GM13976 (cell line): ENCODE data around the gene PPP1R12B.
"Not testable (repeated sequence)": the region's sequence is repeated elsewhere in the genome, so short reads cannot be mapped to it uniquely, and the experiment has no call there.

Source experiments
- DNase-seq: peaks from one replicate; pipeline ENCODE4 v3.0.0; 2012; ENCODE audit warnings: low spot score
- CTCF ChIP-seq: IDR thresholded peaks from 2 replicates; pipeline ENCODE4 v1.5.1; 2012; ENCODE audit warnings: borderline replicate concordance, mild to moderate bottlenecking; ENCODE audit not compliant: insufficient read depth; ENCODE audit errors: extremely low read depth, missing control alignments, control extremely low read depth
- in situ Hi-C: fragments of 300-500 bp; cut with MboI; formaldehyde crosslinking; loops from one replicate; pipeline ENCODE4 v1.12.0; 2022; ENCODE audit warnings: low sequenced_read_pairs, mixed read lengths, inconsistent platforms; ENCODE audit not compliant: unreplicated experiment

Gene PPP1R12B

DNA sequence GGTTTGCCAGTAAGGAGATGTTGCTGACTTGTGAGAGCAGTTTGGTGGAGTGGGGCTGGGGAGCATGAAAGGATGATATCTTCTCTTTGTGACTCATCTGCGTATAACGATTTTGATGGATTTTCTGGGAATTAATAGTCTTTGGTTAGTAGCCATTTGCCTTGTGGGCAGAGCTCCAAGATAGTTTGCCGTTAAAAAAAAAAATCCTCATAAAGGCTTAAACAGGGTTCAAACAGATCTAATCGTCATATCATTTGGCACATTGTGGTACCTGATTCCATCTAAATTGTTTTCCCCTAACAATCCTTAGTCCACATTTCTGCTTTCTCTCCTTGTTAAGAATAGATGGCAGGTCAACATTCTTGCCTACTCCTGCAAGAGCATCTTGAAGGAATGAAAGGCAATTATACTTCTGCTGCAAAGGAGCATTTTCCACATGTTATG, 168.0 kb downstream of the PPP1R12B start:
- in situ Hi-C loops = no loop called here
- DNase-seq = no peak
- TF ChIP-seq CTCF = no peak

- in situ Hi-C loops, DNase-seq: not testable (repeated sequence)
Measured at GRCh38 chr1:202517146-202517545, 168.6 kb downstream of the PPP1R12B start.

DNA sequence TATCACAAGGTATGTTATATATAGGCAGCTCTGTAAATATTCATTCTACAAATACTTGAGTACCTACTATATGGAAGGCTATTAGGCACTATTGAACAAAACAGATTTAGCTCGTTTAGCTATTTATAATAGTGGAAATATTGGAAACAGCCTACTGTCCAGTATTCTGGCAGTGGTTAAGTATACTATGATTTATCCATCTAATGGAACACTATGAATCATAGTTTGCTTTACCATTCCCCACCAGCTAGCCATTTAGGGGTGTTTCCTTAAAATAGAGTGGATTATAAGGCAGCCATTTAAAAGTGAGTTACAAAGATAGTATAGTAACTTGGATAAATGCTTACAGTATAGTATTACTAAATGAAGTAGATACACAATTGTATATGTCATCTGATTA, 169.7 kb downstream of the PPP1R12B start:
- DNase-seq, in situ Hi-C loops: not testable (repeated sequence)

DNA sequence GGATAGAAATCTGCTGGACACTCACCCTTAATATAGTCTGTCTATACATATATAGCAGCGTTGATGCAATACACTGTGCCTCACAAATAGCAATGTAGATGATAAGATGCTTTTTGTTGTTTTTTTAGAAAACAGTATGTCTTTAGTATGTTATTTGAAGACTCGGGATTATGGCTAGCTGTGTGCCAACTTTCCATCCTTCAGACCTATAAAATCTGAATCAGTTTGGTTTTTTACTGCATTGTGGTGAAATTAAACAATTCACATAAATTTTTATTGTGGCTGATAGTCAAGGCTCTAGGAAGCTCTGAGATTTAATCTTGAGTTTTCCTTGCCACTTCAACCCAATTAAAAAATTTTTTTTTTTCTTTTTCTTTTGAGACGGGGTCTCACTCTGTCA, 170.4 kb downstream of the PPP1R12B start:
- in situ Hi-C loops, DNase-seq: not testable (repeated sequence)

- in situ Hi-C loops, DNase-seq: not testable (repeated sequence)
Measured at GRCh38 chr1:202520129-202520856, 171.8 kb downstream of the PPP1R12B start.

DNA sequence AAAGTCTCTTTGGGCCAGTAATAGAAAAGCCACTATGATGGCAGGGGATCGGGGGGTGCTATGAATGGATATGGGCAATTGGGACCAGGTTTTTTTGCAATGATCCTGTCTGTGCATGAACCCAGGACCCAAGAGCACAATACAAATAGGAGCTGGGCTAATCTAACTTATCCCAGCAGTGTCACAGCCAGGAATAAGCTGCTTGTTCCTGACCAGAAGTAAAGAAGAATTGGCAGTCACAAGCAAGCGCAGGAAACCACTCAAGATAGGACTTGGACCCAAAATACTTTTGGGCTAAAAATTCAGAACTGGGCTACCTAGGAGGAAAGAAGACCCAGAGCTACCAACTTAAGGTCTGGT, 172.3 kb downstream of the PPP1R12B start:
- DNase-seq, in situ Hi-C loops: not testable (repeated sequence)

DNA sequence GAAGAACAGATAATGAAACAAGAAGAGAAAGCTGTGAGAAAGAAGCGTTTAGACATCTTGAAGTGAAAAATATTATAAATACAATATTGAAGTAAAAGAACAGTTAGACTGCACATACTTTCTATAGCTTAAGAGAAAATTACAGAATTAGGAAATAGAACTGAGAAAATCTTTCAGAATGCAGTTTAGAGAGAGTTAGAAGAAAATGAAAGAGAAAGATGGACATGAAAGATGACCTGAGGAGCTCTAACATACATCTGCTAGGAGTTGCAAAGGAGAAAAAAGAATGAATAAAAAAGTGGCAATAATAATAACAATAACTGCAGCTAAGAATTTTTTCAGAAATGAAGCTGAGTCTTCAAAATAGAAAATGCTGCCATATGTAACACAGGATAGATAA, 173.0 kb downstream of the PPP1R12B start:
- in situ Hi-C loops, DNase-seq: not testable (repeated sequence)

DNA sequence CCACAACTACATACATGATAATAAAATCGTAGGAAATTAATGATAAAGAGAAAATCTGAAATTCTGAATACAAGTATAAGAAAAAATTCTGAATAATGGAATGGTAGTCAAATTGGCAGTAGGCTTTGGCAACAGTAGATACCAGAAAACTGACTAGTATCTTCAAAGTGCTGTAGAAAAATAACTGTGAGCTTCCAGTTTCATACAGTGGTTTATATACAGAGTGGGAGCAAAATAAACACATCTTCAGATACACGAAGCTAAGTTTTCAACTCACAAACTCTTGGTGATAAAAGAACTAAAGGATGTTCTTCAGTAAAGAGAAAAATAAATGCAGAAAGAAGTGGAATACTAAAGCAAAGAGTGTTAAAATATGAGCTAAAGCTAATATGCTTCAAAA, 173.4 kb downstream of the PPP1R12B start:
- DNase-seq = no peak
- in situ Hi-C loops = no loop called here
- no peak for TF ChIP-seq CTCF

DNA sequence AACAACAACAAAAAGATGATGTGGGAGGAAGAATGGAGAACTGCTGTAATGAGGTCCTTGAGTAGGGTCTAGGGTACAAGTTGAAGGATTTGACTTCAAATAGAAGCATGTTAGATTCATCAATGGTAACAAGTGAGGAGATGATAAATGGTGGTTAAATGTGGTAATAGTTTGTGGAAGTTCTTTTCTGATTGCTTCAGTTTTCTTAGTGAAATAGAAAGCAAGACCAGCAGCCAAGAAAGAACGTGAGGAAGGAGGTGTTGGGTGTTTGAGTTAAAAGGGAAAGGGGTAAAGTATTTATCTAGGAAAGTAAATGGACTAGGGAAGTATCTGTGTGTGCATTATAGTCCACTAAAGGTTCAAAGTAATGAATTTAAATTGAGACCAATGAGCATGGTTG, 177.6 kb downstream of the PPP1R12B start:
- DNase-seq, in situ Hi-C loops: not testable (repeated sequence)

GRCh38 chr1:202528096-202528722, 179.7 kb downstream of the PPP1R12B start:
- not testable (repeated sequence) for DNase-seq

DNA sequence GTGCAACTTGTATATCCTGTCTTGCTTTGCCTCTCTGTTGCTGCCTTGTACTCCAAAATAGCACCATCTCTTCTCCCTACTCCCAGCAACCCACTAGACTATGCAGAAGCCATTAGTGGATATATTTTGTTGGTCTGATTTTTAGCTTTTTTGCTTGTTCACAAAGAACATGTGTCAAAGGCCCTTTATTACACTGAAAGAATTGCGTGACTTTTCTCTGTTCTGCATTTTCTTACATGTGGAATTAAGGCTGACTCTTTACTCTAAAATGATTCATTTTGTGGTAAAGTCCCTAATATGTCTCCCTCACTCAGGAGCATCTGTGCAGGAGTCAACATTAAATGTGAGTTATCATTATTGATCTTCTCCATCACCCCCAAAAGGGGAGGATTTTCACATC, 182.2 kb downstream of the PPP1R12B start:
- in situ Hi-C loops, DNase-seq: not testable (repeated sequence)

More at GRCh38 chr1:202528096-202528722, 179.7 kb downstream of the PPP1R12B start:
- in situ Hi-C loops = not testable (repeated sequence)

GRCh38 chr1:202531472-202531811, 182.9 kb downstream of the PPP1R12B start:
- peak; percentile 3 for DNase-seq
- in situ Hi-C loops = no loop called here
- no peak for TF ChIP-seq CTCF

GRCh38 chr1:202531812-202532616, 183.5 kb downstream of the PPP1R12B start:
- in situ Hi-C loops, DNase-seq: not testable (repeated sequence)

DNA sequence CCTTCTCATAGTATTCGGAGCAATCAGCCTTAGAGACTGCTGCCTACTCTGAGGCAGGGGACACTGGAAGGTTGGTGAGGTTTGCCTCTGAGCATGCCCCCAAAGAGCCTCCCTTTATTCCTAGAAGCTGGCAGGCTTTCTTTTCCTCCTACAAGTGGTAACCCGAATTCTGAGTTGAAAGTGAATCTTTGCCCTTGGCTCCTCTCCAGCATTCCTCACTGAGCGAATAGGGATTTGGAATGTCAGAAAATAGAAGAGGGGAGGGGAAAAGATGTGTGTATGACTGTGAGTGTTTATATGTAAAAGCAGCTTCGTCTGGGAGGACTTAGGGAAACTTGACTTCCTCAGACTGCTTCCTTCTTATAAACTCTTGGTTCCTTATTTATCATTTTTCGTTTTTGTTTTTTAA, 190.7 kb downstream of the PPP1R12B start:
- DNase-seq, in situ Hi-C loops: not testable (repeated sequence)
